ENCODE results near the gene PRRG4.
"Not testable (repeated sequence)": the region's sequence is repeated elsewhere in the genome, so short reads cannot be mapped to it uniquely, and the experiment has no call there.

The PRRG4 gene

DNA sequence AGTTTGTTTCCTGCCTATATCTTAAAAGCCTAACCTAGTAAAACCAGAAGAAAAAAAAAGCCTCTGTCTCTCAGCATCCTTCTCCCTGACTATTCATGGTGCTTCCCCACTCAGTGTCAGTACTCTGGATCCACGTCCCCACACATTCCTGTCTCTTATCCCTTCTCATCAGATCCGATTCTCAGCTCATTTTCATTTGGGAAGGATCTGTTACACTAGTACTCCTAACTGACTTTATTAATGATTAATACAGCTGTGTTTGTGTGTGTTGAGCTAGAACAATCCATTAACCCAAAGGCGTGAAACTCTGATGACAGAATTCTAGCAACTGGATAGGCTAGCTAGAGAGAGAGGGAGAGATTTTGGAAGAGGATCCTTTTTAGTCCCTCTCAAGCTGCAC, 1.5 kb downstream of the PRRG4 start:
- DNase-seq, result no peak

DNA sequence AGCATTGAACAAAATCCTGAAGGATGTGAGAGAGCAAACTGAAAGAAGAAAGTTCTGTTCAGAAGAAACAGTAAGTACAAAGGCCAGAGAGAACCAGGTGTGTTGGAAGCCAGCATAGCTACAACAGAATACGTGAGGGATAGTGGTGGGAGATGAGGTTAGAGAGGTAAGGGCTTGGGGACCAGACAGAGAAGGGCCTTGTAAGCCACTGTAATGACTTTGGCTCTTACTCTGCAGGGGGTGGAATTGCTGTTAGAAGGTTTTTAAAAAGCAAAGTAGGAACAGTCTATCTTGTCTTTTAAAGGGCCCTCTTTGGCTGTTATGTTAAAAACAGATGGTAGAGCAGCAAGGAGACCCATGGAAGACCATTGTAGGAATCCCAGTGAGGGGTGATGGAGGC, 4.2 kb downstream of the PRRG4 start:
- DNase-seq, result no peak

- no peak for DNase-seq
These were observed 7.2 kb downstream of the PRRG4 start for GRCh38 chr11:32836946-32837345.

DNA sequence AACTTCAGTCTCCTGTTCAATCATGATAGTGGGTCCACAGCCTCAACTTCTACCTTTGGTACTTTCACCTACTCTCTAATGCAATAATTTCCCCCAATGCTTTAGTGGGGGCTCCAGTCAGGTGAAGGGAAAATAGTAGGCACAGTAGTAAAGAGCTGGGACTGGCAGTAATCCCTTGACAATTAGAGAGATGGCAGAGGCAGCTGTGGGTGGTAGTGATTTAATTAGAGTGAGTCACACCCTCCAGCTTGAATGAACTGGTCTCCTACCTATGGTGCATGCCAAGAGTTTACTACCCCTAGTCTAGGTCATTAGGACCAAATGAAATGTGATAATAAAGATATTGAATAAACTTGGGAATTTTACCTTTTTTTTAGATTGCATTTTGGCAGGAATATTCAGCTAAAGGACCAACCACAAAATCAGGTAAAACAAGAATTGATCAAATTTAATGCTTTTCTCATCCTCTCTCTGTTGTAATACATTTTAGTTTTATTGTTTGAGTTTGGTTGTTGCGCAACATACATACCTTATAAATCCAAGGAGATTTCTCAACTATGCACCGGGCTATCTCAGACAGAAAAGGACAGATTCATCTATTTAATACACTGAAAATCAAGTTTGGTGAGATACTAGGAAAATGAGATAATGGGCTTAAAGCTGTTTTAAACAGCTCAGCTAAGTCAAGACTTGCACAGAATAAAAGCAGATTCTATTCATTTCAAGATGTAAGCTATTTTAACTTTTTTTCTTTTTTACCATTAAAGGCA, 9.0 kb downstream of the PRRG4 start:
- DNase-seq, result no peak

DNA sequence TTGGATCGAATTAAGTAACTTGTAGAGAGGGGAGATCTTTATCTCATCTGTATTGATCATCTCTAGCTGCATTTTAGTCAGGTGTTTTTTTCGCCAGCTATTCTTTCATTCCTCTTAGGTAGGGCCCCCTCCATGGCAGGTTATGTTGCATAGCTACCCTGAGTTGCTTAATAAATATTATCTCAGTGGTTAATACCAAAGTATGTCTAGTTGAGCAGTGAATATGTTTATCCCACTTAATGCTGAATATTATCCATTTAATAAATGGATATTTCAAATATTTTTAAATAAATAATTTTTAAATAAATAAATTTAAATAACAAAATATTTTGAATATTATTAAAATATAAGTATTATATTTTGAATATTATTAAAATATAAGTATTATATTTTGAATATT, 9.6 kb downstream of the PRRG4 start:
- no peak for DNase-seq

DNA sequence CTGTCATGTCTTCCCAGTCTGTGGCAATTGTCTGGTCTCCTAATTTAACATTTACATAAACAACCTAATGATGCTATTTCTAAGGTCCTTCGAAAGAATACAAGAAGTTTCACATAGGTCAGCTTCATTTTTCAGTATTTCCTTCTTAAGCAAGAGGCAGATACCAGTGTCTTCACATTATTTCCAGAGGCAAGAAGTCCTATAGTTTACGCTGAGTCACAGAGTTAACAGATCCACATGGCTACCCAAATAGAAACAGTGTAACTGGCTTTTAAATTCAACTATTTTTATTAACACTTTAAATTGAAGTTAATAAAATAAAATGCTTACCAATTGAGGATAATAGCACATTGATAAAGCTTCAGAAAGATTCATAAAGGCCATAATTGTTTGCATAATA, 10.9 kb downstream of the PRRG4 start:
- no peak for DNase-seq

GRCh38 chr11:32843544-32843943, 13.8 kb downstream of the PRRG4 start:
- no peak for DNase-seq

DNA sequence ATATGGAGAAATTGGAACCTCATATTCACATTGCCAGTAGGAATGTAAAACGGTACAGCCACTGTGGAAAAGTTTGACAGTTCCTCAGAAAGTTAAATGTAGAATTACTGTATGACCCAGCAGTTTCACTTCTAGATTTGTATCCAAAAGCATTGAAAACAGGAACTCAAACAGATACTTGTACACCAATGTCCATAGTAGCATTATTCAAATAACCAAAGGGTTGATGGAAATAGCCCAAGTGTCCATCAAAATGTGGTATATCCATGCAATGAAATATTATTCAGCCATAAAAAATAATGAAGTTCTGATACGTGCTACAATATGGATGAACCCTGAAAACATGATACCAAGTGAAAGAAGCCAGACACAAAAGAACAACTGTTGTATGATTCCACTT, 17.8 kb downstream of the PRRG4 start:
- DNase-seq, result no peak

- no peak for DNase-seq
These were observed 20.0 kb downstream of the PRRG4 start for GRCh38 chr11:32849761-32850160.

GRCh38 chr11:32851251-32851650, 21.5 kb downstream of the PRRG4 start:
- DNase-seq, result no peak

- no peak for DNase-seq
These were observed 22.5 kb downstream of the PRRG4 start for GRCh38 chr11:32852207-32852606.

DNA sequence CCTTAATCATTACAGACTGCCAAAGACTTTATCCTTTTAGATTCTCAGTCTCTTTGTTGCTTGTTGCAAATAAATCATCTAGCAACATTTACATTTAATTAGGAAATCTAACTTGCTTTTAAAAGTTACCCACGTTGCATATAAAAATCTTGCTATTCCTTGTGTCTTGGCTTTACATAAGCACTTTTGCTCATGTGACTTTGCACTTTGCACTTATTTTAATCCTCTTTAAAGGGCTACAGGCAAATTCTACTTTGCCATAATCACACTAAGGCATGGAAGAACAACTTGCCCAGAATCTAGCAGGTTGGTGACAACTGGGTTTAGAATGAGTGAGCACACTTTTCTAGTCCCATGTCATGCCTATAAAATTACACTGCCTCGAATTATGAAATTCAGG, 25.9 kb downstream of the PRRG4 start:
- no peak for DNase-seq

DNA sequence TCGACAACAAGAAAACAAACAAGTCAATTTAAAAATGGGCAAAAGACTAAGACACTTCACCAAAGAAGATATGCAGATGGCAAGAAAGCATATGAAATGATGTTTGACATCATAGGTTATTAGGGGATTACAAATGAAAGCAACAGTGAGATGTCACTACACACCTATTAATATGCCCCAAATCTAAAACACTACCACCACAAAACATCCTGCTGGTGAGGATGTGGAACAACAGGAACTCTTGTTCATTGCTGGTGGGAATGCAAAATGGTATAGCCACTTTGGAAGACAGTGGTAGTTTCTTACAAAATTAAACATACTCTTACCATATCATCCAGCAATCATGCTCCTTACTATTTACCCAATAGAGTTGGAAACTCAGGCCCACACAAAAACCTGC, 29.0 kb downstream of the PRRG4 start:
- no peak for DNase-seq

DNA sequence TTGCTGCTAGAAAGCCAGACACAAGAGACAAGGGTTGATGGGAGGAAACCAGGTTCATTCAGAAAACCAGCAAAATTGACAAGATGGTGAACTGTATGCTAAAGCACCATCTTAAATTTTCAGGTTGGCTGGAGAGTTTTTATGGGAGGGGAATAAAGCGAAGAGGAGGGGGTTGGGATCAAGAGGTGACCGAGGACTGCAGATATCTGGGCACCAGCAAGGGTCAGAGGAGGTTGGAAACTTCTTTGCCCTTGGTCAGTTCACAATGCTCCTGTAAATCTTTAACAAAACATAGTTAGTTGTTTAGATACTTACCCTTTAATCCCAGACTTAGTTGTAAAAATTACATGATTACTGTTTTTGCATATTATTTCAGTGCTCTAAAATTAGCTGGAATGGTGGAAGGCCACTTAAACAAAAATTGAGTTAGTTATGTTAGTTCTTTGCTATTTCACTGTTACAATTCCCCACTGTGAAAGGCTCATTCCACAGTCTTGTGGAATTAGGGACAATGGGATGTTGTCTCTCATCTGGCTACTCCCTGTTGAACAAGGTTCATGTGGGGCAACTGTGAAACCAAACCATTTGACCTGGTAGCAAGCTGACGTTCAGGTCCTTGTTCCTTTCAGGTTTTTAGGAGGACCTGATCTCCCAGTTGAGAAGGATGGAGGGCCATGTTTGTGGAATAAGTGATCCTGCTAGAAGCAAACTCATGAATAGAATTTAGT, 32.3 kb downstream of the PRRG4 start:
- no peak for DNase-seq

DNA sequence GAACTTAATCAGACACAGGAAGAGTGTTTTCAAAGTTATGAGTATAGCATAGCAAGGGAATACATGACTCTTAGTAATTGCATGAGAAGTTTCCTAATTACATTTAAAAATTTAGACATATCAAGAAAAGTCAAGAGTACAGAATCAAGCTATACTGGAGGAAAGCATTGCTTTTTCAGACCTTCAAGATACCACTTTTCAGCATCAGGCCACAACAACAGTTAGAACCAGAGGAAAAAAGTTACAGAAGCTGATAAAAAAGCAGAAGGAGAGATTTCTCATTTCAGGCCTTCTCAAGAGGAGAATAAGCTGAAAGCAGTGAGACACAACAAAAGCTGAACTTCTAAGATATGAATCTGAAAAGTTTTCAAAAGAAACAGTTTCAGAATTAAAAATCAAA, 34.8 kb downstream of the PRRG4 start:
- DNase-seq, result no peak

DNA sequence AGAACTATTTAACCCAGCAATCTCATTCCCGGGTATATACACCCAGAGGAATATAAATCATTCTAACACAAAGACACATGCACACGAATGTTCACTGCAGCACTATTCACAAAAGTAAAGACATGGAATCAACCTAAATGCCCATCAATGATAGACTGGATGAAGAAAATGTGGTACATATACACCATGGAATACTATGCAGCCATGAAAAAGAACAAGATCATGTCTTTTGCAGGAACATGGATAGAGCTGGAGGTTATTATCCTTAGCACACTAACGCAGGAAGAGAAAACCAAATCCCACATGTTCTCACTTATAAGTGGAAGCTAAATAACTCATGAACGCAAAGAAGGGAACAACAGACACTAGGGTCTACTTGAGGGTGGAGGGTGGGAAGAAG, 39.0 kb downstream of the PRRG4 start:
- not testable (repeated sequence) for DNase-seq

DNA sequence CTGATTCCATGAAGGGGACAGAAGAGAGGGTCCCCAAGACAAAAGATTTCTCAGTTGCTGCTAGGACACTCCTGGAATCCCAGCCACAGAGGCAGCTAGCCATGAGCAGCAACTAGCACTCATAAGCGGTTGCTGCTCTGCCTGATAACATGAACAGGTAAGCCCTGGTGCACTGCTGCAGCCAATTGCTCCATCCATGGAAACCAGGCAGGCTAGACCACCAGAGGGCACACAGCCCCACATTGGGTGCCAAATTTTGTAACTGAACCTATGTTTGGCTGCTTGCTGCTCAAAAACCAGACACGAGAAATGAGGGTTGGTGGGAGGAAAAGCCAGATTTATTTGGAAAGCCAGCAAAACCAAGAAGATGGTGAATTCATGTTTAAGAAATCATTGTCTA, 40.9 kb downstream of the PRRG4 start:
- DNase-seq, result no peak

DNA sequence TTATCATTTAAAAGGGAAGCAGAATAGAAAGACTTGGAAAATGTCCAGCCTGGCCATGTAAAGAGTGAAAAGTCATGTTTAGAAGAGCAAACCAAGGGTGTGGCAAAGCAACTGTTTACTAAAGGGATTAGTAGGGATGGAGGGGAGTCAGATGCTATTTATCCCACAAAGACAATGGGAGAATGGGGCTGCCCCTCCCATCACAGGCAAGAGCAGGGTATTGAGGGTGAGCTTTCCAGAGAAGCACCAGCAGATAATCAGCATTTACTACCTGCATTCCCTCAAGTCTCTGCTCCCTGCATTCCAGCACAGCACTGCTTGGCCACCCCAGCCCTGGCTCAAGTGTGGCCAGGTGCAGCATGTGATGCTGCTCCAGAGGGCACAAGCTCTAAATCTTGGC, 44.4 kb downstream of the PRRG4 start:
- DNase-seq, result no peak

DNA sequence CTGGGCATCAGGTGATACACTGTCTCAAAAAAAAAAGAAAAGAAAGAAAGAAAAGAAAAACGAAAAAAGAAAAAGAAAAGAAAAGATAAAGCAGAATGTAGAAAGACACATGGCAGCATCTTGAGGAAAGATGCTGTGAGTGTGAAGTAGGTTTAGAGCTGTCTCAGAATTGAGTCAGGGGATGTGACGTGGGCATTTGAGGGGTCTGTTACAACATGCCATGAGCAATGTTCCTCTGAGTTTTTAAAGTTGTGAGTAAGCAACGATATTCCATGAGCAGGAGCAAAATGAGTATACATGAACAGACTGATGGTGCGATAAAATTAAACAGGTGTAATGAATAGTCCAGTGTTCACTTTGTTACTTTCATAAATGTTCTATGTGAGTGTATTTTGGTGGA, 51.6 kb downstream of the PRRG4 start:
- no peak for DNase-seq

GRCh38 chr11:32883421-32883820, 53.7 kb downstream of the PRRG4 start:
- no peak for DNase-seq

GRCh38 chr11:32884023-32884422, 54.3 kb downstream of the PRRG4 start:
- DNase-seq, result no peak

GRCh38 chr11:32884770-32885384, 55.1 kb downstream of the PRRG4 start:
- no peak for DNase-seq

GRCh38 chr11:32885556-32885955, 55.8 kb downstream of the PRRG4 start:
- no peak for DNase-seq

- DNase-seq, result no peak
These were observed 56.5 kb downstream of the PRRG4 start for GRCh38 chr11:32886180-32886579.

All from NCI-H1048 (cell line).